ENCODE measurements around the gene ATP6V1G1. TPM values are rescaled to one million over a fixed set of nuclear protein-coding genes. Genes with fewer than 3 reads are reported as not detected.

Gene ATP6V1G1
- total RNA-seq, 1 donor from 2014 or later, result 123 TPM

DNA sequence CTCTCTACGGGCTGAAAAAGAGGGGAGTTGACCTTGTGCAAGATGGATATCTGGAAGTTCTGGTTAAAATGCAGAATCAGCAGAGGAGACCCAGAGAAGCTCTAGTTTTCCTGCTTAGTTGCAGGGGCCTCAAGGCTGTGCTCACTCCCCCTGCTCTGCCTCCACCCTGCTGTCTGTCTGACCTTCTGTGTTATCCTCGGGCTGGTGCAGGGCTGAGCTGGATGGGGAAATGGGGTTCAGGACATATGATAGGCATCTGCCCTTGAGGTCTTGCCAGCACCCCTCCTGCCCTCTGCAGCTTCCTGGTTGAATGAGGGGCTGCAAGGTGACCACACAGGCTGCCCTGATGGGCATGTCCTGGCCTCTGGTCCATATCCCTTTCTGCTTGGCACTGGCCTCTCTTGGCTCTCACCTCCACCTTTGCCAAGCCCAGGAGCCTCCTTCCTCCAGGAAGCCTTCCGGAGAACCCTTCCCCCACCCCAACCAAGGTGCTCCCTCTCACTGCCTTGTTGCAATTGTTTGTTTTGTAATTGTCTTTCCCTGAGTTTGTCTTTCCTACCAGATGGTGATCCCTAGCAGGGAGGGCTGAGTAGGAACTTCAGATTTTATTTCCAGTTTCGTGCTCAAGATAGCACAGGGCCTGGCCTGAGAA is 24.8 kb downstream of the ATP6V1G1 start:
- Mint-ChIP-seq H3K36me3 (ENCODE audit: unreplicated experiment) (peaks cover 4% of the 10 kb centered on the region), H3K4me3 (ENCODE audit: unreplicated experiment) (peak overlapping the region; percentile 76), H3K4me1 (ENCODE audit: unreplicated experiment) (peaks cover 35% of the 10 kb centered on the region), H3K27ac (ENCODE audit: unreplicated experiment) (peak overlapping the region; percentile 85), H3K27me3 (ENCODE audit: unreplicated experiment) (no peaks in the 10 kb centered on the region), H3K9me3 (ENCODE audit: unreplicated experiment) (no peaks in the 10 kb centered on the region)
- no peak for DNase-seq (ENCODE audit: extremely low spot score, unreplicated experiment)
- TF ChIP-seq, protein P1, sequence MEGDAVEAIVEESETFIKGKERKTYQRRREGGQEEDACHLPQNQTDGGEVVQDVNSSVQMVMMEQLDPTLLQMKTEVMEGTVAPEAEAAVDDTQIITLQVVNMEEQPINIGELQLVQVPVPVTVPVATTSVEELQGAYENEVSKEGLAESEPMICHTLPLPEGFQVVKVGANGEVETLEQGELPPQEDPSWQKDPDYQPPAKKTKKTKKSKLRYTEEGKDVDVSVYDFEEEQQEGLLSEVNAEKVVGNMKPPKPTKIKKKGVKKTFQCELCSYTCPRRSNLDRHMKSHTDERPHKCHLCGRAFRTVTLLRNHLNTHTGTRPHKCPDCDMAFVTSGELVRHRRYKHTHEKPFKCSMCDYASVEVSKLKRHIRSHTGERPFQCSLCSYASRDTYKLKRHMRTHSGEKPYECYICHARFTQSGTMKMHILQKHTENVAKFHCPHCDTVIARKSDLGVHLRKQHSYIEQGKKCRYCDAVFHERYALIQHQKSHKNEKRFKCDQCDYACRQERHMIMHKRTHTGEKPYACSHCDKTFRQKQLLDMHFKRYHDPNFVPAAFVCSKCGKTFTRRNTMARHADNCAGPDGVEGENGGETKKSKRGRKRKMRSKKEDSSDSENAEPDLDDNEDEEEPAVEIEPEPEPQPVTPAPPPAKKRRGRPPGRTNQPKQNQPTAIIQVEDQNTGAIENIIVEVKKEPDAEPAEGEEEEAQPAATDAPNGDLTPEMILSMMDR (IDR thresholded peaks at IDR 0.05), result no peak

DNA sequence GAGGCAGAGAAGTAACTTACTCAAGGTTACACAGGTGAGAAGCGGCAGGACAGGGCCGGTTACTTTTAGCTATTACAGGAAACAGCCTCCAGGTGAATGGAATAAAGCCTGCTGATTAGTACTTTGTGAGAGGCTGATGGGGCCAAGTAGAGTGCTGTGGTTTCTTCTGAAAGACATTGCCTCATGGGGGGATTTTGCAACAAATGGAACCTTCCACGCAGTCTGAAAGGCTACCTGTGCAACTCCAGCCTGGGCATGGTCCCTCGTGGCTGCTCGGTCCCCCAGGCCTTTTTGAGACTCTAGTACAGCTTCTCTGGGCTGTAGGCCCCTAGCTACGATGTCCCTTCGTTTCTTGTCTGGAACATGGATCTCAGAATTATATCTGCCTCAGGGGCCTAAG is 25.5 kb downstream of the ATP6V1G1 start:
- TF ChIP-seq, protein P1 (IDR thresholded peaks at IDR 0.05), result no peak
- peak overlapping the region; percentile 26 for H3K4me3 Mint-ChIP-seq (ENCODE audit: unreplicated experiment)
- peak overlapping the region; percentile 16 for H3K27ac Mint-ChIP-seq (ENCODE audit: unreplicated experiment)
- DNase-seq (ENCODE audit: extremely low spot score, unreplicated experiment), result no peak
- H3K36me3 Mint-ChIP-seq (ENCODE audit: unreplicated experiment), result peaks cover 4% of the 10 kb centered on the region
- no peaks in the 10 kb centered on the region for H3K27me3 Mint-ChIP-seq (ENCODE audit: unreplicated experiment)
- peaks cover 35% of the 10 kb centered on the region for H3K4me1 Mint-ChIP-seq (ENCODE audit: unreplicated experiment)
- H3K9me3 Mint-ChIP-seq (ENCODE audit: unreplicated experiment), result no peaks in the 10 kb centered on the region

DNA sequence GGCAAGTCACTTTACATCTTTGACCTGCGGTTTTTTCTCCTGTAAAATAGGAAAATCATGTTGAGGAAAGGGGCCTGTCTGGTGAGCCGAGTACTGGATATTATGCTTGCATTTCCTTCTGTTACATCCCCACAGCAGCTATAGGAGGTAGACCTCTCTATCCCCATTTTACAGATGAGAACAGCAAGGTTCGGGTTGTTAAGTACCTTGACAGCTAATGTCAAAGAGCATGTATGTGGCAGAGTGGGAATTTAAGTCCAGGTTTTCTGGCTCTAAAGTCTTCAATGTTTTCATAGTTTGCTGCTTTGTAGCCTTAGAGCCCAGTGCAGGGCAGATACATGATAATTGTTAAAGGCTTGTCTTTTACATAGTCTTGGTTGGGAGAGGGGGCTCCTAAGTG is 26.4 kb downstream of the ATP6V1G1 start:
- peaks cover 35% of the 10 kb centered on the region for H3K4me1 Mint-ChIP-seq (ENCODE audit: unreplicated experiment)
- peaks cover 4% of the 10 kb centered on the region for H3K36me3 Mint-ChIP-seq (ENCODE audit: unreplicated experiment)
- H3K27me3 Mint-ChIP-seq (ENCODE audit: unreplicated experiment), result no peaks in the 10 kb centered on the region
- TF ChIP-seq, protein P1 (IDR thresholded peaks at IDR 0.05), result no peak
- no peak overlapping the region for H3K27ac Mint-ChIP-seq (ENCODE audit: unreplicated experiment)
- no peaks in the 10 kb centered on the region for H3K9me3 Mint-ChIP-seq (ENCODE audit: unreplicated experiment)
- H3K4me3 Mint-ChIP-seq (ENCODE audit: unreplicated experiment), result no peak overlapping the region
- DNase-seq (ENCODE audit: extremely low spot score, unreplicated experiment), result no peak

DNA sequence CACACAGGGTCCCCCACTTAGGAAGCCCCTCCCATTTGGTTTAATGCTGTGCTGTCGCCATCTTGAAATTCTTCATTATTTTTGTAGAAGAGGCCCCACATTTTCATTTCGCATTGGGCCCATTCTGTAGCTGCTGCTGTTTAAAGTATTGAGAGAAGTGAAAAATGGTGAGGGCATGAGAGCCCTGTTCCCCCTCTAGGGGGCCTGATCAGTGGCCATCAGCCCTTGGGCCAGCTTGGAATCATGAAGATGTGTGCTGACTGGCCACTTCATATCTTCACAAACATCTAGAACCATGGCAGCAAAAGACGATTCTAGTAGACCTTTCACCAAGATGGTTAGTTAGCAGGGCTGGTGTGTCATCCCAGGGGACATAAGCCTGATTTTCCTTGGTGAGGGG is 26.8 kb downstream of the ATP6V1G1 start:
- Mint-ChIP-seq H3K4me1 (ENCODE audit: unreplicated experiment) (peaks cover 35% of the 10 kb centered on the region), H3K9me3 (ENCODE audit: unreplicated experiment) (no peaks in the 10 kb centered on the region), H3K27me3 (ENCODE audit: unreplicated experiment) (no peaks in the 10 kb centered on the region), H3K4me3 (ENCODE audit: unreplicated experiment) (no peak overlapping the region), H3K36me3 (ENCODE audit: unreplicated experiment) (peaks cover 7% of the 10 kb centered on the region), H3K27ac (ENCODE audit: unreplicated experiment) (no peak overlapping the region)
- TF ChIP-seq, protein P1 (IDR thresholded peaks at IDR 0.05), result no peak
- no peak for DNase-seq (ENCODE audit: extremely low spot score, unreplicated experiment)

DNA sequence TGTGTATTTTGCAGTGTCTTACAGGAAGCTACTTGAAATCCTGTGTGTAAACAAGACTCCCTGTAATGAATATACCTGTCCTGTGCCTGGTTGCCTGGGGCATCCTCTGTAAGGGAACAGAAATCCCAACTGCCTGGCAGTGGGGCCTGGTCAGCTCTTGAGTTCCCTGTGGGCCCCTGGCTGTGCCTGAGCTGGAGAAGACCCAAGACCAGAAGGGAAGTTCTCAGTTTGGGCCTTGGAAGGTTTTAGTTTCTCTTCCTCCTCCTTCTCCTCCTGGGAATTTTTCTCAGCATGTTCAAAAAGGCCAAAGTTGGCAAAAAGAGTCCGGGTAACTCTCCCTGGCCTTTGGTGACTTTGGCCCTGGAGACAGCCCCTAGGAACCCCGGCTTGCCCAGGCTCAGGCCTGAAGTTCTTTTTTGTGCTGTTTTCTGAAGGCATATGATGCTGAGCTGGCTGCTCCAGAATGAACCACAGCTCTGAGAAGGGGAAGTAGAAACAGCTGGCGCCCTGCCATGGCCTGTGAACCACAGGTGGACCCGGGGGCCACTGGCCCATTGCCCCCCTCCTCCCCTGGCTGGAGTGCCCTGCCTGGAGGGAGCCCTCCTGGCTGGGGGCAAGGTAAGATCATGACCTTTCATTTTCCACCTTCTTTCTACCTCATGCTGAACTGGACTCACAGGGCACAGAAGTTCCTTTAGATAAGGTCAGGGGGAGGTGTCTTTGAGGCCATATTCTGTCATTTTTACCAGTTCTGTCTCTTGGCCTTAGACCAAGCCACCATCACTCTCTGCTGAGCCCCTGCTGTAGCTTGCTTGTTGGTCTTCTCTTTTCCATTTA is 29.3 kb downstream of the ATP6V1G1 start:
- TF ChIP-seq, protein P1 (IDR thresholded peaks at IDR 0.05), result no peak
- Mint-ChIP-seq H3K4me3 (ENCODE audit: unreplicated experiment) (no peak overlapping the region), H3K4me1 (ENCODE audit: unreplicated experiment) (peaks cover 34% of the 10 kb centered on the region), H3K36me3 (ENCODE audit: unreplicated experiment) (peaks cover 13% of the 10 kb centered on the region), H3K27ac (ENCODE audit: unreplicated experiment) (no peak overlapping the region), H3K27me3 (ENCODE audit: unreplicated experiment) (no peaks in the 10 kb centered on the region), H3K9me3 (ENCODE audit: unreplicated experiment) (no peaks in the 10 kb centered on the region)
- no peak for DNase-seq (ENCODE audit: extremely low spot score, unreplicated experiment)
